Forelimb muscle (tissue), 1 donor: ENCODE measurements around the gene CAMSAP3. TPM values are rescaled to one million over a fixed set of nuclear protein-coding genes. Genes with fewer than 3 reads are reported as not detected.

ENCODE experiments used
- DNase-seq: peaks from one replicate; pipeline ENCODE4 v3.0.0-alpha.2; 2013; ENCODE audit warnings: low read depth
- polyA plus RNA-seq: library from polyadenylated mRNA; unstranded; fragments of 120-200 nt; gene quantifications from one replicate; pipeline ENCODE4 v1.2.1, GENCODE V29; 2013; ENCODE audit not compliant: insufficient read length

The CAMSAP3 gene
- polyA plus RNA-seq, result 0.14 TPM

- no peak for DNase-seq
Observed at GRCh38 chr19:7595466-7596133, at the start of gene CAMSAP3. CAMSAP3 (plus strand) TSS chr19:7595863; CDS start chr19:7596003, 140 bp downstream.

- DNase-seq, result no peak
Observed at GRCh38 chr19:7545904-7546303, 49.8 kb upstream of the CAMSAP3 start.

GRCh38 chr19:7547159-7547558 lies 48.5 kb upstream of the CAMSAP3 start:
- DNase-seq, result no peak

- DNase-seq, result no peak
Observed at GRCh38 chr19:7549429-7550148, 46.1 kb upstream of the CAMSAP3 start.

- DNase-seq, result no peak
Observed at GRCh38 chr19:7550169-7550770, 45.4 kb upstream of the CAMSAP3 start.

- DNase-seq, result peak; percentile 66
Observed at GRCh38 chr19:7550987-7551761, 44.5 kb upstream of the CAMSAP3 start.

- no peak for DNase-seq
Observed at GRCh38 chr19:7552781-7553180, 42.9 kb upstream of the CAMSAP3 start.

GRCh38 chr19:7554565-7554964 lies 41.1 kb upstream of the CAMSAP3 start:
- no peak for DNase-seq

GRCh38 chr19:7554990-7555864 lies 40.4 kb upstream of the CAMSAP3 start:
- no peak for DNase-seq

- no peak for DNase-seq
Observed at GRCh38 chr19:7556696-7557315, 38.9 kb upstream of the CAMSAP3 start.

- DNase-seq, result no peak
Observed at GRCh38 chr19:7558667-7559066, 37.0 kb upstream of the CAMSAP3 start.

GRCh38 chr19:7559102-7559501 lies 36.6 kb upstream of the CAMSAP3 start:
- DNase-seq, result no peak

GRCh38 chr19:7560255-7560654 lies 35.4 kb upstream of the CAMSAP3 start:
- DNase-seq, result no peak

- DNase-seq, result no peak
Observed at GRCh38 chr19:7561325-7561724, 34.3 kb upstream of the CAMSAP3 start.

- no peak for DNase-seq
Observed at GRCh38 chr19:7562646-7563393, 32.8 kb upstream of the CAMSAP3 start.

GRCh38 chr19:7564866-7565265 lies 30.8 kb upstream of the CAMSAP3 start:
- DNase-seq, result no peak

GRCh38 chr19:7565332-7565731 lies 30.3 kb upstream of the CAMSAP3 start:
- DNase-seq, result no peak

GRCh38 chr19:7570761-7571160 lies 24.9 kb upstream of the CAMSAP3 start:
- DNase-seq, result no peak

GRCh38 chr19:7575434-7576040 lies 20.1 kb upstream of the CAMSAP3 start:
- DNase-seq, result no peak
